MCF 10A (cell line): ENCODE measurements around the gene LEFTY1. TPM values are rescaled to one million over a fixed set of nuclear protein-coding genes. Genes with fewer than 3 reads are reported as not detected.

Source experiments
- BruUV-seq: library from RNA; stranded (reverse); fragments of 400-500 nt; replicated peaks from 2 replicates; lab custom pipeline; 2021; lab: Mats Ljungman, UMichigan
- CTCF ChIA-PET: fragments of 300-600 bp; sonication (Branson Sonifier 250); formaldehyde crosslinking; extraction: SDS; loops from one replicate; lab custom pipeline; 2021; ENCODE audit warnings: antibody characterized with exemption, inconsistent platforms; lab: Yijun Ruan, JAX
- POLR2A ChIA-PET: fragments of 300-600, 350-650 bp; sonication (Branson Sonifier 250); formaldehyde crosslinking; extraction: SDS; loops from one replicate; lab custom pipeline; 2020; ENCODE audit warnings: antibody characterized with exemption, inconsistent platforms; lab: Yijun Ruan, JAX
- DNase-seq: peaks from one replicate; pipeline ENCODE4 v3.0.0-alpha.2; 2018; ENCODE audit not compliant: unreplicated experiment
- H3K27ac Mint-ChIP-seq: one replicate; pipeline ENCODE4 v1.8.0; 2022; ENCODE audit warnings: mild to moderate bottlenecking, low read depth, mixed read lengths; ENCODE audit not compliant: unreplicated experiment
- H3K27me3 Mint-ChIP-seq: one replicate; pipeline ENCODE4 v1.8.0; 2022; ENCODE audit warnings: mixed read lengths; ENCODE audit not compliant: insufficient read depth, unreplicated experiment
- H3K36me3 Mint-ChIP-seq: one replicate; pipeline ENCODE4 v1.8.0; 2022; ENCODE audit warnings: mild to moderate bottlenecking, moderate library complexity, mixed read lengths; ENCODE audit not compliant: insufficient read depth, unreplicated experiment
- H3K4me1 Mint-ChIP-seq: one replicate; pipeline ENCODE4 v1.8.0; 2022; ENCODE audit warnings: mixed read lengths; ENCODE audit not compliant: insufficient read depth, unreplicated experiment
- H3K4me3 Mint-ChIP-seq: one replicate; pipeline ENCODE4 v1.8.0; 2022; ENCODE audit warnings: mild to moderate bottlenecking, moderate library complexity, mixed read lengths; ENCODE audit not compliant: unreplicated experiment
- H3K9me3 Mint-ChIP-seq: one replicate; pipeline ENCODE4 v1.8.0; 2022; ENCODE audit warnings: mixed read lengths; ENCODE audit not compliant: unreplicated experiment
- intact Hi-C: fragments of 100-400 bp; cut with micrococcal nuclease; formaldehyde crosslinking; loops from 2 replicates; pipeline ENCODE4 v1.14.1; 2022
- total RNA-seq: library from RNA; stranded (reverse); gene quantifications from 2 replicates; pipeline ENCODE4 v1.2.3, GENCODE V29; 2022
- TF ChIP-seq, protein P1 (sequence below): fragments of 200-600 bp; IDR thresholded peaks from one replicate; pipeline ENCODE4 v1.8.0; 2022; ENCODE audit warnings: antibody characterized with exemption, mild to moderate bottlenecking; ENCODE audit not compliant: unreplicated experiment

Gene LEFTY1
- total RNA-seq, 1 experiment from 2014 or later: not detected

DNA sequence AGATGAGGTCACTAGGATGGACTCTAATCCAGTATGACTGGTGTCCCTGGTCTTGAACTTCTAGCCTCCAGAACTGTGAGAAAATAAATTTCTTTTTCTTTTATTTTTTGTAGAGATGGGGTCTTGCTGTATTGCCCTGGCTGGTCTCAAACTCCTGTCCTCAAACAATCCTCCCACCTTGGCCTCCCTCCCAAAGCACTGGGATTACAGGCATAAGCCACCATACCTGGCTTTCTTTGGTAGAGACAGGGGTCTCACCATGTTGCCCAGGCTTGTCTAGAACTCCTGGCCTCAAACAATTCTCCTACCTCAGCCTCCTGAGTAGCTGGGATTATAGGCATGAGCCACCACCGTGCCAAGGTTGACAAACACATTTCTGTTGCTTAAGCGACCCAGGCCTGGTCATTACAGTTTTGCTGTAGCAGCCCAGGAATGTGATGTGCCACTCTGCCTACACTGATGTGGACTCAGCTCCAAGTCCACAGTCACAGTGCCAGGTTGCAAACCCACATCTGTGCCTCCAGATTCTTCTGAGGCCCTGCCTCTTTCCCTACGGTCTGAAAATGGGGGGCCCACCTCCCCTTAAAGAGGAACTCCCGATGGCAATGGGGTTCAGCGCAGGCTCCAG is 19.2 kb upstream of the LEFTY1 start:
- H3K27me3 Mint-ChIP-seq: no peaks in the 10 kb centered on the region
- ChIA-PET CTCF (interaction anchor here (0.6 to 0.7 kb wide), 2 partner anchors 12 to 131 kb away, joined by 3 to 4 read pairs; partner anchors contain the start of gene SRP9), POLR2A (interaction anchor here (0.7 to 1.7 kb wide), 2 partner anchors 12 to 906 kb away, joined by 3 to 5 read pairs; no protein-coding TSS in a partner anchor)
- no peak overlapping the region for H3K27ac Mint-ChIP-seq
- no TSS peak for BruUV-seq
- DNase-seq: no peak
- no peaks in the 10 kb centered on the region for H3K9me3 Mint-ChIP-seq
- TF ChIP-seq, protein P1, sequence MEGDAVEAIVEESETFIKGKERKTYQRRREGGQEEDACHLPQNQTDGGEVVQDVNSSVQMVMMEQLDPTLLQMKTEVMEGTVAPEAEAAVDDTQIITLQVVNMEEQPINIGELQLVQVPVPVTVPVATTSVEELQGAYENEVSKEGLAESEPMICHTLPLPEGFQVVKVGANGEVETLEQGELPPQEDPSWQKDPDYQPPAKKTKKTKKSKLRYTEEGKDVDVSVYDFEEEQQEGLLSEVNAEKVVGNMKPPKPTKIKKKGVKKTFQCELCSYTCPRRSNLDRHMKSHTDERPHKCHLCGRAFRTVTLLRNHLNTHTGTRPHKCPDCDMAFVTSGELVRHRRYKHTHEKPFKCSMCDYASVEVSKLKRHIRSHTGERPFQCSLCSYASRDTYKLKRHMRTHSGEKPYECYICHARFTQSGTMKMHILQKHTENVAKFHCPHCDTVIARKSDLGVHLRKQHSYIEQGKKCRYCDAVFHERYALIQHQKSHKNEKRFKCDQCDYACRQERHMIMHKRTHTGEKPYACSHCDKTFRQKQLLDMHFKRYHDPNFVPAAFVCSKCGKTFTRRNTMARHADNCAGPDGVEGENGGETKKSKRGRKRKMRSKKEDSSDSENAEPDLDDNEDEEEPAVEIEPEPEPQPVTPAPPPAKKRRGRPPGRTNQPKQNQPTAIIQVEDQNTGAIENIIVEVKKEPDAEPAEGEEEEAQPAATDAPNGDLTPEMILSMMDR: no peak
- H3K36me3 Mint-ChIP-seq: no peaks in the 10 kb centered on the region
- no peak overlapping the region for H3K4me3 Mint-ChIP-seq
- H3K4me1 Mint-ChIP-seq: no peaks in the 10 kb centered on the region
- intact Hi-C loops: no loop called here

DNA sequence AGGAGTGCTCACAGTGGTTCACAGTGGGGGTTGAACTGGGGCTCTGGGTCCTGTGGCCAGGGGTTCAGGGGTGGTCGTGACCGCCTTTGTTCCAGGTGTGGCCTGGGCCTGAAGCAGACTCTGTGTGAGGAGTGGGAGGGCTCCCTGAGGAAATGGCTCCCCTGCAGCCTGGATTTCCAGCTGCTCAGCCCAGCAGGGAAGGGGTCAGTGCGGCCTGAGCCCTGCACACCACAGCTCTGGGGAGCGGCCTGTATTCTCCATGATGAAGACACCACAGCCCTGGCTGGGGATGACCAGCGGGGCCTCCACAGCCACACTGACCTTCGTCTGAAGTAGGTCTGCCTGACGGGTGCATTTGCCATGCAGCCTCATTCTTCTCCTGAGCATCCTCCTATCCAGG is 18.4 kb upstream of the LEFTY1 start:
- Mint-ChIP-seq H3K27ac (no peak overlapping the region), H3K4me1 (no peaks in the 10 kb centered on the region), H3K36me3 (no peaks in the 10 kb centered on the region), H3K4me3 (no peak overlapping the region), H3K9me3 (no peaks in the 10 kb centered on the region), H3K27me3 (no peaks in the 10 kb centered on the region)
- no TSS peak for BruUV-seq
- TF ChIP-seq, protein P1: no peak
- intact Hi-C loops: no loop called here
- CTCF ChIA-PET: interaction anchor here (0.8 kb wide), 1 partner anchor 25 kb away, joined by 3 read pairs; the partner anchor contains the start of gene TMEM63A
- POLR2A ChIA-PET: no interaction called here
- DNase-seq: no peak

DNA sequence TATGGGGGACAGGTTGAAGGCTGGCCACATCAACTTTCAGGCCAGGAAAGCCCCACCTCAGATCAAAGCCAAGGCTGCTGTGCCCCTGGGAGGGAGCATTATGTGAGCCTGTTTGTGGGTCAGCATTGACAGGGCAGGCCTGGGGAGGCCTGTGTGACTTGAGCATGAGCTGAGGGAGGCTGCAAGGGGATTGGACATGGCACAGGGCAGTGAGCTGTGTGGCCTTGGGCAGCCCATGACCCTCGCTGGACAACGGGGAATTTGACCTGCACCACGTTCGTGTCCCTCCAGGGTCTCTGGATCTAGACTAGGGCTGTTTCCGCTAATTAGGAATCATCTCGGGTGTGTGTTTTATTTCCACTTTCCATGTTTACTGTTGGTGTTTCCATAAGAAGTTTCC is 17.5 kb upstream of the LEFTY1 start:
- no peaks in the 10 kb centered on the region for H3K27me3 Mint-ChIP-seq
- no TSS peak for BruUV-seq
- CTCF ChIA-PET: interaction anchor here (0.6 to 1.5 kb wide), 2 partner anchors 12 to 23 kb away, joined by 3 read pairs; no protein-coding TSS in a partner anchor
- intact Hi-C loops: no loop called here
- no peaks in the 10 kb centered on the region for H3K4me1 Mint-ChIP-seq
- H3K36me3 Mint-ChIP-seq: no peaks in the 10 kb centered on the region
- DNase-seq: no peak
- no peak overlapping the region for H3K27ac Mint-ChIP-seq
- no peak overlapping the region for H3K4me3 Mint-ChIP-seq
- TF ChIP-seq, protein P1: no peak
- H3K9me3 Mint-ChIP-seq: no peaks in the 10 kb centered on the region
- POLR2A ChIA-PET: interaction anchor here (0.9 to 2.7 kb wide), 2 partner anchors 9 to 11 kb away, joined by 3 to 9 read pairs; no protein-coding TSS in a partner anchor

DNA sequence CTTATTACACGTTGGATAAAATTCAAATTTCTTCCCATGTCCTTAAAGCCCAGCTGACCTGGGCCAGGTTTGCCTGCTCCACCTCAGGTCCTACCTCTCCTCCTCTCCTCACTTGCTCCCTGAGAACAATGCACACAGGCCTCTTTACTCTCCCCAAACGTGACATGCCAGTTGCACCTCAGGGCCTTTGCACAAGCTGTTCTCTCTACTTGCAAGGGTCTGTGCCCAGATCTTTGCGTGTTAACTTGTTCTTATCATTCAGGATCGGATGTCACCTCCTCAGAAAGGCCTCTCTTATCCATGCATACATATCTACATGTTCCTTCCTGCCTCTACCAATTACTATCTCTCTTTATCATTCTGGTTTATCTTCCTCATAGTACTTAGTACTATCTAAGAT is 14.7 kb upstream of the LEFTY1 start:
- POLR2A ChIA-PET: interaction anchor here (0.8 to 3.7 kb wide), 3 partner anchors 15 to 125 kb away, joined by 3 to 15 read pairs (median 4); partner anchors contain the start of genes LEFTY1 and TMEM63A
- CTCF ChIA-PET: interaction anchor here (1.1 to 2.0 kb wide), 4 partner anchors 21 to 250 kb away, joined by 3 to 8 read pairs (median 4); partner anchors contain the start of gene TMEM63A

More for the DNA sequence above, 14.7 kb upstream of the LEFTY1 start:
- Mint-ChIP-seq H3K9me3 (no peaks in the 10 kb centered on the region), H3K36me3 (no peaks in the 10 kb centered on the region), H3K27me3 (no peaks in the 10 kb centered on the region), H3K4me3 (no peak overlapping the region), H3K27ac (no peak overlapping the region), H3K4me1 (no peaks in the 10 kb centered on the region)
- no peak for DNase-seq
- no TSS peak for BruUV-seq
- intact Hi-C loops: no loop called here
- TF ChIP-seq, protein P1: no peak
